GM10248 (cell line): ENCODE measurements around the gene TSNAXIP1.

Source experiments
- CTCF ChIA-PET: fragments of 300-600 bp; sonication (Branson Sonifier 250); formaldehyde crosslinking; extraction: SDS; loops from one replicate; lab custom pipeline; 2021; ENCODE audit warnings: antibody characterized with exemption; lab: Yijun Ruan, JAX
- POLR2A ChIA-PET: fragments of 350-650 bp; sonication (Branson Sonifier 250); formaldehyde crosslinking; extraction: SDS; loops from one replicate; lab custom pipeline; 2020; ENCODE audit warnings: antibody characterized with exemption; lab: Yijun Ruan, JAX
- DNase-seq: peaks from one replicate; pipeline ENCODE4 v3.0.0; 2012; ENCODE audit errors: extremely low spot score
- TF ChIP-seq, protein P1 (sequence below): IDR thresholded peaks from 2 replicates; pipeline ENCODE4 v1.5.1; 2012; ENCODE audit warnings: mild to moderate bottlenecking, low read depth; ENCODE audit errors: extremely low read depth, missing control alignments, control extremely low read depth

TSNAXIP1 gene

GRCh38 chr16:67820608-67821259 is 14.0 kb downstream of the TSNAXIP1 start:
- CTCF ChIA-PET = interaction anchor here (1.0 to 1.2 kb wide), 6 partner anchors 8 to 408 kb away, joined by 3 read pairs; no protein-coding TSS in a partner anchor
- POLR2A ChIA-PET = interaction anchor here (0.7 kb wide), 1 partner anchor 15 kb away, joined by 6 read pairs; no protein-coding TSS in a partner anchor
- TF ChIP-seq, protein P1, sequence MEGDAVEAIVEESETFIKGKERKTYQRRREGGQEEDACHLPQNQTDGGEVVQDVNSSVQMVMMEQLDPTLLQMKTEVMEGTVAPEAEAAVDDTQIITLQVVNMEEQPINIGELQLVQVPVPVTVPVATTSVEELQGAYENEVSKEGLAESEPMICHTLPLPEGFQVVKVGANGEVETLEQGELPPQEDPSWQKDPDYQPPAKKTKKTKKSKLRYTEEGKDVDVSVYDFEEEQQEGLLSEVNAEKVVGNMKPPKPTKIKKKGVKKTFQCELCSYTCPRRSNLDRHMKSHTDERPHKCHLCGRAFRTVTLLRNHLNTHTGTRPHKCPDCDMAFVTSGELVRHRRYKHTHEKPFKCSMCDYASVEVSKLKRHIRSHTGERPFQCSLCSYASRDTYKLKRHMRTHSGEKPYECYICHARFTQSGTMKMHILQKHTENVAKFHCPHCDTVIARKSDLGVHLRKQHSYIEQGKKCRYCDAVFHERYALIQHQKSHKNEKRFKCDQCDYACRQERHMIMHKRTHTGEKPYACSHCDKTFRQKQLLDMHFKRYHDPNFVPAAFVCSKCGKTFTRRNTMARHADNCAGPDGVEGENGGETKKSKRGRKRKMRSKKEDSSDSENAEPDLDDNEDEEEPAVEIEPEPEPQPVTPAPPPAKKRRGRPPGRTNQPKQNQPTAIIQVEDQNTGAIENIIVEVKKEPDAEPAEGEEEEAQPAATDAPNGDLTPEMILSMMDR = no peak
- DNase-seq = no peak

DNA sequence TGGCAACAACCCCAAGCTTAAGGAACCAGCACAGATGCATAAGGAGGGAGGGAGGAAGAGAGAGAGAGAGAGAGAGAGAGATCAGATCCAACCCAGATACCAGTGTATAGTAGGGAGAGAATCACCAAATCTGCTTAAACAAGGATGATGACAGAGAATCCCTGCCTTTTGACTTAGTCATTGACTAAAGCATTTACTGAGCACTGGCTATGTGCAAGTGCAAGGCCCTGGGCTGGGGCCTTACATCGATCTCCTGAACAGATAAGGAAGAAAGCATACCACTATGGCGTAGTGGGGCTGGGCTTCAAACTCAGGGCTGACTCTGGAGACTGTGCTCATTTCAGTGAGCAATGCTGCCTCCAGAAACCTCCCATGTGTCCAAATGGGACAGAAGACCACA is 15.8 kb downstream of the TSNAXIP1 start:
- DNase-seq = no peak
- ChIA-PET CTCF (no interaction called here), POLR2A (interaction anchor here (0.6 kb wide), 1 partner anchor 39 kb away, joined by 3 read pairs; no protein-coding TSS in a partner anchor)
- TF ChIP-seq, protein P1 = no peak

GRCh38 chr16:67825119-67825518 is 18.4 kb downstream of the TSNAXIP1 start:
- ChIA-PET CTCF (interaction anchor here (1.2 to 11.3 kb wide), 4 partner anchors 10 to 216 kb away, joined by 3 to 159 read pairs (median 5); no protein-coding TSS in a partner anchor), POLR2A (no interaction called here)
- TF ChIP-seq, protein P1 = no peak
- no peak for DNase-seq

- DNase-seq = no peak
- ChIA-PET CTCF (interaction anchor here (1.2 to 11.3 kb wide), 4 partner anchors 10 to 215 kb away, joined by 3 to 159 read pairs (median 5); no protein-coding TSS in a partner anchor), POLR2A (interaction anchor here (1.2 kb wide), 1 partner anchor 10 kb away, joined by 4 read pairs; no protein-coding TSS in a partner anchor)
- TF ChIP-seq, protein P1 = no peak
Measured at GRCh38 chr16:67825906-67826305, 19.2 kb downstream of the TSNAXIP1 start.

- ChIA-PET POLR2A (interaction anchor here (0.6 to 1.3 kb wide), 2 partner anchors 16 to 22 kb away, joined by 3 to 4 read pairs; partner anchors contain the start of genes RANBP10 and TSNAXIP1), CTCF (interaction anchor here (1.4 to 11.3 kb wide), 2 partner anchors 14 to 307 kb away, joined by 3 to 159 read pairs; no protein-coding TSS in a partner anchor)
- DNase-seq = no peak
- TF ChIP-seq, protein P1 = no peak
Measured at GRCh38 chr16:67828651-67829050, 22.0 kb downstream of the TSNAXIP1 start.

GRCh38 chr16:67833030-67833414 is 26.3 kb downstream of the TSNAXIP1 start:
- POLR2A ChIA-PET = interaction anchor here (1.0 kb wide), 1 partner anchor 18 kb away, joined by 3 read pairs; no protein-coding TSS in a partner anchor
- CTCF ChIA-PET = interaction anchor here (0.8 to 11.3 kb wide), 11 partner anchors 8 to 319 kb away, joined by 3 to 159 read pairs (median 4); no protein-coding TSS in a partner anchor
- DNase-seq = no peak

More at GRCh38 chr16:67833030-67833414, 26.3 kb downstream of the TSNAXIP1 start:
- TF ChIP-seq, protein P1 = no peak
